Measurements from ENCODE around the gene COL20A1.

DNA sequence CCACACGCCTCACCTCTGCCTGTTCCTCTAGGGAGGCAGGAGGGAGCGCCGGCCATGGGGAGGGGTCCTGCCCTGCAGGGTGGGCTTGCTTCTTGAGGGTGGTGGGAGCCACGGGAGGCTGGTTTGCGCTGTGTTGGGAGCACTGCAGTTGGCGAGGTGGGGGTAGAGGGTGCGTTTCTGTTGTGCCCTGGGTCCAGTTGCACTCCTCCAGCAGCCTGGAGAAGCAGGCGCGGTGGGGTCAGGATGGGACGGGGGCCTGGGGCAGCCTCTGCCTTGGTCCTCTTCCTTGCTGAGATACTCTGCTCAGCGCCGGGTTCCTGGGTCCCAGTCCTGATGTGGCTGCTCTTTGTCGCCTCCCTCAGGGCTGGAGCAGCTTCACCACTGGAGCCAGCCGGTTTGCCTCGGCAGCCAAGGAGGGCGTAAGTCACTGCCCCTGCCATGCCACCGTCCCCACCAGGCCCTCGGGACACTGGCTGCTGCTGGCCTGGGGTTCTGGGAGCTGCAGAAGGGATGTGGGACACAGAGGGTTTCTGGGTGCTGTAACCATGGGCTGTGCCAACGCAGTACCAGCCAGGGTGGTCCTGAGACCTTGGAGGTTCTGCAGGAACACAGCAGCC is 11.9 kb upstream of the COL20A1 start:
- TF ChIP-seq, protein P1, sequence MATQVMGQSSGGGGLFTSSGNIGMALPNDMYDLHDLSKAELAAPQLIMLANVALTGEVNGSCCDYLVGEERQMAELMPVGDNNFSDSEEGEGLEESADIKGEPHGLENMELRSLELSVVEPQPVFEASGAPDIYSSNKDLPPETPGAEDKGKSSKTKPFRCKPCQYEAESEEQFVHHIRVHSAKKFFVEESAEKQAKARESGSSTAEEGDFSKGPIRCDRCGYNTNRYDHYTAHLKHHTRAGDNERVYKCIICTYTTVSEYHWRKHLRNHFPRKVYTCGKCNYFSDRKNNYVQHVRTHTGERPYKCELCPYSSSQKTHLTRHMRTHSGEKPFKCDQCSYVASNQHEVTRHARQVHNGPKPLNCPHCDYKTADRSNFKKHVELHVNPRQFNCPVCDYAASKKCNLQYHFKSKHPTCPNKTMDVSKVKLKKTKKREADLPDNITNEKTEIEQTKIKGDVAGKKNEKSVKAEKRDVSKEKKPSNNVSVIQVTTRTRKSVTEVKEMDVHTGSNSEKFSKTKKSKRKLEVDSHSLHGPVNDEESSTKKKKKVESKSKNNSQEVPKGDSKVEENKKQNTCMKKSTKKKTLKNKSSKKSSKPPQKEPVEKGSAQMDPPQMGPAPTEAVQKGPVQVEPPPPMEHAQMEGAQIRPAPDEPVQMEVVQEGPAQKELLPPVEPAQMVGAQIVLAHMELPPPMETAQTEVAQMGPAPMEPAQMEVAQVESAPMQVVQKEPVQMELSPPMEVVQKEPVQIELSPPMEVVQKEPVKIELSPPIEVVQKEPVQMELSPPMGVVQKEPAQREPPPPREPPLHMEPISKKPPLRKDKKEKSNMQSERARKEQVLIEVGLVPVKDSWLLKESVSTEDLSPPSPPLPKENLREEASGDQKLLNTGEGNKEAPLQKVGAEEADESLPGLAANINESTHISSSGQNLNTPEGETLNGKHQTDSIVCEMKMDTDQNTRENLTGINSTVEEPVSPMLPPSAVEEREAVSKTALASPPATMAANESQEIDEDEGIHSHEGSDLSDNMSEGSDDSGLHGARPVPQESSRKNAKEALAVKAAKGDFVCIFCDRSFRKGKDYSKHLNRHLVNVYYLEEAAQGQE (IDR thresholded peaks at IDR 0.05; ENCODE audit: insufficient read depth in 1 of 2, low read depth in 2 of 2, low read length in 2 of 2) = no peak
- TF ChIP-seq POLR2AphosphoS5 (IDR thresholded peaks at IDR 0.05; ENCODE audit: low read depth, low read length) = no peak

Data from PFSK-1 (cell line).